GM19240 (cell line): ENCODE measurements around the gene NKX6-1.

Experiments used
- DNase-seq: peaks from one replicate; pipeline ENCODE4 v3.0.0; 2011; ENCODE audit warnings: low spot score; ENCODE audit not compliant: insufficient read length

NKX6-1 gene

GRCh38 chr4:84479663-84480062 is 19.4 kb downstream of the NKX6-1 start:
- no peak for DNase-seq

GRCh38 chr4:84477738-84478137 is 21.4 kb downstream of the NKX6-1 start:
- no peak for DNase-seq

- no peak for DNase-seq
These were observed 25.0 kb downstream of the NKX6-1 start for GRCh38 chr4:84474107-84474506.

GRCh38 chr4:84472154-84472553 is 26.9 kb downstream of the NKX6-1 start:
- DNase-seq, result no peak

- no peak for DNase-seq
These were observed 28.8 kb downstream of the NKX6-1 start for GRCh38 chr4:84470204-84470785.

- no peak for DNase-seq
These were observed 31.5 kb downstream of the NKX6-1 start for GRCh38 chr4:84467601-84468000.

GRCh38 chr4:84459783-84460182 is 39.3 kb downstream of the NKX6-1 start:
- no peak for DNase-seq

- DNase-seq, result no peak
These were observed 42.9 kb downstream of the NKX6-1 start for GRCh38 chr4:84456157-84456556.

- no peak for DNase-seq
These were observed 43.4 kb downstream of the NKX6-1 start for GRCh38 chr4:84455697-84456096.

- DNase-seq, result no peak
These were observed 47.5 kb downstream of the NKX6-1 start for GRCh38 chr4:84451546-84451945.

- DNase-seq, result no peak
These were observed 55.6 kb downstream of the NKX6-1 start for GRCh38 chr4:84443523-84443922.

GRCh38 chr4:84442778-84443177 is 56.3 kb downstream of the NKX6-1 start:
- DNase-seq, result no peak
